GM10266 (cell line): ENCODE results near the gene FBXW7.

Experiments used
- DNase-seq: peaks from one replicate; pipeline ENCODE4 v3.0.0; 2012; ENCODE audit errors: extremely low spot score
- TF ChIP-seq, protein P1 (sequence below): IDR thresholded peaks from 2 replicates; pipeline ENCODE4 v1.5.1; 2012; ENCODE audit warnings: mild to moderate bottlenecking, low read depth; ENCODE audit not compliant: control insufficient read depth, insufficient read depth; ENCODE audit errors: missing control alignments

The FBXW7 gene, protein sequence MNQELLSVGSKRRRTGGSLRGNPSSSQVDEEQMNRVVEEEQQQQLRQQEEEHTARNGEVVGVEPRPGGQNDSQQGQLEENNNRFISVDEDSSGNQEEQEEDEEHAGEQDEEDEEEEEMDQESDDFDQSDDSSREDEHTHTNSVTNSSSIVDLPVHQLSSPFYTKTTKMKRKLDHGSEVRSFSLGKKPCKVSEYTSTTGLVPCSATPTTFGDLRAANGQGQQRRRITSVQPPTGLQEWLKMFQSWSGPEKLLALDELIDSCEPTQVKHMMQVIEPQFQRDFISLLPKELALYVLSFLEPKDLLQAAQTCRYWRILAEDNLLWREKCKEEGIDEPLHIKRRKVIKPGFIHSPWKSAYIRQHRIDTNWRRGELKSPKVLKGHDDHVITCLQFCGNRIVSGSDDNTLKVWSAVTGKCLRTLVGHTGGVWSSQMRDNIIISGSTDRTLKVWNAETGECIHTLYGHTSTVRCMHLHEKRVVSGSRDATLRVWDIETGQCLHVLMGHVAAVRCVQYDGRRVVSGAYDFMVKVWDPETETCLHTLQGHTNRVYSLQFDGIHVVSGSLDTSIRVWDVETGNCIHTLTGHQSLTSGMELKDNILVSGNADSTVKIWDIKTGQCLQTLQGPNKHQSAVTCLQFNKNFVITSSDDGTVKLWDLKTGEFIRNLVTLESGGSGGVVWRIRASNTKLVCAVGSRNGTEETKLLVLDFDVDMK

DNA sequence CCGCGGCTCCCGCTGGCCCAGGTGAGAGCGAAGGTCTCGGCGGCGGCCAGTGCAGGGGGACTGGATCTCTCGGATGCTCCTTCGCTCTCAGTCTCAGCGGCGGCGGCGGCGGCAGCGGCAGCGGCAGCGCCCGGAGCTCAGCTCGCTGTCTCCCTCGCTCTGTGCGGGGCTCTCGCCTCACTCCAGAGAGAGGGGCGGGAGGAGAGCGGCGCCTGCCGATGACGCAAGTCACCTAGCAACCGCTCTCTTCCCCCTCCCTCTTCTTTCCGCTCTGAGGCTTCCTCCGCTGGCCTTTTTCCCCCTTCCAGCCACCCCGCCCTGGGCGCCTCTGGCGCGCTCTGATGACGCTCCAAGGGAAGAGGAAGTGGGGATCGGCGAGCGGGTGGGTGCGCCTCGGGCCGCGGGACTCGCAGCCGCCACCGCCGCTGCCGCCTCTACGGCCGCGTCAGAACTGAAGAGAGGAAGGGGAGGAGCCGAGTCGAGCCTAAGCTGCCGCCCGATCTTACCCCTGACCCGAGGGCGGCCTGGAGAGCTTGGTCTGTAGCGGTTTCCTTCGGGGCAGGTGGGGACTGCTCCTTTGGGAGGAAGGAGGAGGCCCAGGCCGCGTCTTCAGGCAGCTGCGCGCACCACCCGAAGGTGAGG lies at the start of gene FBXW7:
FBXW7 (minus strand) TSS at position 190 of the 642 bp plus-strand sequence. CDS start 124,289 bp downstream, outside the sequence.
- TF ChIP-seq, protein P1, sequence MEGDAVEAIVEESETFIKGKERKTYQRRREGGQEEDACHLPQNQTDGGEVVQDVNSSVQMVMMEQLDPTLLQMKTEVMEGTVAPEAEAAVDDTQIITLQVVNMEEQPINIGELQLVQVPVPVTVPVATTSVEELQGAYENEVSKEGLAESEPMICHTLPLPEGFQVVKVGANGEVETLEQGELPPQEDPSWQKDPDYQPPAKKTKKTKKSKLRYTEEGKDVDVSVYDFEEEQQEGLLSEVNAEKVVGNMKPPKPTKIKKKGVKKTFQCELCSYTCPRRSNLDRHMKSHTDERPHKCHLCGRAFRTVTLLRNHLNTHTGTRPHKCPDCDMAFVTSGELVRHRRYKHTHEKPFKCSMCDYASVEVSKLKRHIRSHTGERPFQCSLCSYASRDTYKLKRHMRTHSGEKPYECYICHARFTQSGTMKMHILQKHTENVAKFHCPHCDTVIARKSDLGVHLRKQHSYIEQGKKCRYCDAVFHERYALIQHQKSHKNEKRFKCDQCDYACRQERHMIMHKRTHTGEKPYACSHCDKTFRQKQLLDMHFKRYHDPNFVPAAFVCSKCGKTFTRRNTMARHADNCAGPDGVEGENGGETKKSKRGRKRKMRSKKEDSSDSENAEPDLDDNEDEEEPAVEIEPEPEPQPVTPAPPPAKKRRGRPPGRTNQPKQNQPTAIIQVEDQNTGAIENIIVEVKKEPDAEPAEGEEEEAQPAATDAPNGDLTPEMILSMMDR = no peak
- DNase-seq = peak; percentile 98

DNA sequence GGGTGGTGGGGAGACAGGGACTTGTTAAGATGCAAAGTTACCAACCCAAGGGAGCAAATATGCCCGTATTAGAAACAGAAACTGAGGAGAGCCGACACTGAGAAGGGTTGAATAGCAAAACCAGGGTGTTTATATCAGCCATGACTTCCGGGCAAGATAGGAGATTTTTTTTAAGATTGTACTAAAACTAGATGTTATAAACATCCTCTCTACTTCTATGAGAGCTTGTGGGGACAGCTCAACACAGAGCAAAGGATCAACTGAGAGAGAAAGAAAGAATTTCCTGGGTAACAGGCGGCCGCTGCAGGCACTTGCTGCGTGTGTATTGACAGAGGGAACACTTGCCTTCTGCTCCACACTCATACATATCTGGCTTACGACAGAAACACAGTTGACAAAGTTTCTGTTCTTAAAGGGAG lies 49.1 kb upstream of the FBXW7 start:
- TF ChIP-seq, protein P1 = no peak
- no peak for DNase-seq

DNA sequence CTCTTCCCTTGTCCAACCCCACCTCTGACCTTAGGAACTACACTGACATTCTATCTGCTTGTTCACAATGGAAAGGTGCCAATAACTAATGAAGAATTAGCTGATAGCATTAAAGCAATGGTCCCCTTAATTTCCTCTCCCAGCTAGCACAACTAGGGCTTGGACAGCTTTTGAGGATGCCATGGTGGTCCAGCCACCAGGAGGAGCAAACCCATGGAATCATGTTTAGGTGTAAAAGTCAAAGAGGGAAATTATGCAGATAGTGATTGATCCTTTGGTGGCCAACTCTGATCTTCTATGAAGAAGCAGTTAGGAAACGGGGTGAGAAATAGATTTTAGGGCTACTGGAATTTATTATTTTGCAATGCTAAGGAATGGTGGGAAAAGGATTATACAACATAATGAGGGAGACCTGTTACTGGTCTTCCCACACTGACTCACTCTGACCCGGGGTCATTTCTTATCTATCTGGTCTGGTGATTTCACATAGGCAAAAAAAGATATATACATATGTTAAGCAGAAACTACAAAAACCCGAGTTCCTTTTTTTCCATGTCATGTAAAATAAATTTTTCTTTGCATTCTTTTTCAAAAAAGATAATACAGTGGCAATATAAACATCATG lies 45.8 kb upstream of the FBXW7 start:
- TF ChIP-seq, protein P1 = no peak
- no peak for DNase-seq

DNA sequence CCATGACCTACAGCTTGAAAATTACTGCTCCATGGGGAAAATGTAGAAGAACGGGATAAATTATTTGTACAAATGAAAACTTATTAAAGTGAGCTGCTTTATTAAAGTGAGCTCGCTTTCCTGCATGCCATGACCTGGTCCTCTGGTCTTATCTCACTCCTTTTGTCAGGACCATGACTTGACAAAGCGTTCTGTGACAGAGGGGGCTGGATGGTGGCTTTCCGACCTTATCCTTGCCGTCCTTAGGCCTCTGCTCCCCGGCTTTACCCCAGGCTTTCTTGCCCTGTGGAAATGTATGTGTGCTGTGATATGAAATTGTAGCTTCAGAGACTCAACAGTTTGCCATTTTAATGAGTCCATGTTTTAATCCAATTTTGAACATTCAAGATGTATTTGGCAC lies 44.0 kb upstream of the FBXW7 start:
- TF ChIP-seq, protein P1 = no peak
- DNase-seq = no peak

DNA sequence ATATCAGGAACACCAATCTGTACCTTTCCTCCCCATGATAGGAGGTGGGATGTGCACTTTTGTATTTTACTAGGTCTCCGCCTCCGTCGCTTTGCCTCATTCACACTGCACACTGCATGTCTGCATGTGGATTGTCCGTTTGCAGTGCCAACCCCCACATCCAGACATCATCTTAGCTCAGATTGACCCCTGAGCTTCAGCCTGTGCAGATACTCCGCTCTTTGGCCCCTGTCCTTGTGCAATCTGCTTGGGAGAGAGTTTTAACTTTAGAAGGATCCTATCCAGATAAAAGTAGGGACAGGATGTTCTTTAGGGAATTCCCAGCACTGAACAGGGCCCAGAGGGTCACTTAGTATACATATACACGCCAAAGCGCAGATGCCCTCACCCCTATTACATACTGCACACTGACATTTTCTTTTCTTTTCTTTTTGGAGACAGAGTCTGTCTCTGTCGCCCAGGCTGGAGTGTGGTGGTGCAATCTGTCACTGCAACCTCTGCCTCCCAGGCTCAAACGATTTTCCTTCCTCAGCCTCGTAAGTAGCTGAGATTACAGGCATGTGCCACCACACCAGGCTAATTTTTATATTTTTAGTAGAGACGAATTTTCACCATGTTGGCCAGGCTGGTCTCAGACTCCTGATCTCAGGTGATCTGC lies 43.3 kb upstream of the FBXW7 start:
- DNase-seq = no peak
- TF ChIP-seq, protein P1 = no peak

DNA sequence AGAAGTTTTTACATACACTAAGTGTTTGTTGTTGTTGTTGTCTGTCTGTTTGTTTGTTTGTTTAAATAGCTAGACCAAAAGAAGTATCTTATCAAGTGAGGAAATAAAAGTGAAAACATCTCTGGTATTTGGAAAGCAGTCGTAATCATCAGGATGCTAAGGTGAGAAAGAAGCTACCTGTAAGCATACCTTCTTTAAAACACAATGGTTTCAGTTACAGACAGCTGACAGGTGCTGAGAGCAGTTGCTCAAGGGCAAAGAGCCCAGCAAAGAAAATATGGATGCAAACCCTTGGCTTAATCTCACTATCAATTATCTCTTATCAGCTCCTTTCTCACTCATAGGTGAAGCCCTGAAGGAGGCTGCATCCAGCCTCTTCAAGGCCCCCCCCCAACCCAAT lies 42.8 kb upstream of the FBXW7 start:
- DNase-seq = no peak
- TF ChIP-seq, protein P1 = no peak
